PFSK-1 (cell line): Measurements from ENCODE around the gene GLB1L.

ENCODE experiments used
- FOXP2 ChIP-seq: optimal IDR thresholded peaks from 2 replicates; pipeline ENCODE3; 2011; ENCODE audit warnings: borderline replicate concordance, control low read depth, inconsistent platforms; ENCODE audit not compliant: insufficient read depth; ENCODE audit errors: extremely low read length, extremely low read depth
- POLR2AphosphoS5 ChIP-seq: IDR thresholded peaks from 2 replicates; pipeline ENCODE4 v1.6.1; 2012; ENCODE audit warnings: low read depth, mild to moderate bottlenecking, control low read depth, low read length, moderate library complexity
- REST ChIP-seq, 2 experiments: IDR thresholded peaks; 2 replicates each; pipeline versions ENCODE4 v1.6.1 to v1.8.0; 2011 to 2012; ENCODE audit warnings: low read depth in 2 of 2, low read length in 2 of 2, control low read depth in 1 of 2, inconsistent platforms in 1 of 2, mild to moderate bottlenecking in 1 of 2, moderate library complexity in 1 of 2; ENCODE audit not compliant: insufficient read depth in 1 of 2
- SIN3A ChIP-seq: IDR thresholded peaks from 2 replicates; pipeline ENCODE4 v1.6.1; 2012; ENCODE audit warnings: mild to moderate bottlenecking, low read length, moderate library complexity, borderline replicate concordance; ENCODE audit not compliant: insufficient read depth
- TAF1 ChIP-seq: IDR thresholded peaks from 2 replicates; pipeline ENCODE4 v1.6.1; 2012; ENCODE audit warnings: low read length, control low read depth, borderline replicate concordance; ENCODE audit not compliant: insufficient read depth

The GLB1L gene

GRCh38 chr2:219284501-219285372 lies 39.5 kb upstream of the GLB1L start:
- TF ChIP-seq FOXP2 (no peak), SIN3A (no peak), POLR2AphosphoS5 (no peak), REST (IDR thresholded peaks at IDR 0.05; ENCODE audit: insufficient read depth in 1 of 2, low read depth in 2 of 2, low read length in 2 of 2) (no peak), TAF1 (no peak)

DNA sequence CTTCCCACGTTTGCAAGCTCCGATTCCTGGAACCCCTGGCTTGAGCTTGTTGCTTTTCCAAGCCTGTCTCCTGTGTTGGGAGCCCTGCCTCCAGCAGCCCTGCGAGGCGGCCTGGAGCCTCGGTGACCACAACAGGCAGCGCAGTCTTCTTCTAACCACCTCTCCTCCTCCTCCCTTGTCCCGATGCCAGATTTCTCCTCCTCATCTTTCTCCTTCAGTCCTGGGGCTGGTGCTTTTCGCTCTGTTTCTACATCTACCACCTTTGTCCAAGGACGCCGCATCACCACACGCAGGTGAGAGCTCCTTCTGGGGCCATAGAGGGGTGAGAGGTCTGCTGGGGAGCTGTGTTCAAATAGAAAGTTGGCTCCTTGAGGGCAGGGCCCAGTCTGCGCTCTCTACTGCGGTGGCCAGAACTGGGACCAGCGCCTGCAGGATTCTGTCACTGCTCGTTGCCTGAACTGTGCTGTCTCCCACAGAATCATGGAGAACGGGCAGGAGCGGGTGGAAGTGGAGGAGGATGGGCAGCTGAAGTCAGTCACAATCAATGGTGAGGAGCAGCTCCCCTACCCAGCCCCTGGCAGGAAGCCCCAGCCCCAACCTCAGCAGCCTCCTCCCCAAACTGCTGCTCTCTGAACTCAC lies 37.8 kb upstream of the GLB1L start:
- TF ChIP-seq FOXP2 = no peak
- TF ChIP-seq POLR2AphosphoS5 = no peak
- no peak for TF ChIP-seq SIN3A
- TF ChIP-seq TAF1 = no peak
- no peak for TF ChIP-seq REST (IDR thresholded peaks at IDR 0.05; ENCODE audit: insufficient read depth in 1 of 2, low read depth in 2 of 2, low read length in 2 of 2)

DNA sequence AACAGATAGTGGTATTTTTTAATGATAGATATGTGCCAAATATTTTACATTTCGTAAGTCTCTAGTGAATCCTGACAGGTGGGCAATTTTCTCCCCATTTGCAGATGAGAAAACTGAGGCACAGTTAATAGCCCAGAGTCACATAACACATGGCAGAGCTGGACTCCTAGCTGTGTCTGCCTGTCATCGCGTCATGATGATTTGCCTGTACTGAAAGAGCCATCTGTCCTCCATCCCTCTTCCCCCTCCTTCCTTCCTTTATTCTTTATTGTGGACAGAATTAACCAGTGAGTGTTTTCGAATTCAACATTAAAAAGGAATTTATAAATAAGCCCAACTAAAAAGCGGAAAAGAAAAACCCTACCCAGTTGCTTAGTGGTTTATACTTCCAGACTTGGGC lies 37.1 kb upstream of the GLB1L start:
- TF ChIP-seq TAF1 = no peak
- TF ChIP-seq SIN3A = no peak
- no peak for TF ChIP-seq POLR2AphosphoS5
- TF ChIP-seq FOXP2 = no peak
- TF ChIP-seq REST (IDR thresholded peaks at IDR 0.05; ENCODE audit: insufficient read depth in 1 of 2, low read depth in 2 of 2, low read length in 2 of 2) = no peak

DNA sequence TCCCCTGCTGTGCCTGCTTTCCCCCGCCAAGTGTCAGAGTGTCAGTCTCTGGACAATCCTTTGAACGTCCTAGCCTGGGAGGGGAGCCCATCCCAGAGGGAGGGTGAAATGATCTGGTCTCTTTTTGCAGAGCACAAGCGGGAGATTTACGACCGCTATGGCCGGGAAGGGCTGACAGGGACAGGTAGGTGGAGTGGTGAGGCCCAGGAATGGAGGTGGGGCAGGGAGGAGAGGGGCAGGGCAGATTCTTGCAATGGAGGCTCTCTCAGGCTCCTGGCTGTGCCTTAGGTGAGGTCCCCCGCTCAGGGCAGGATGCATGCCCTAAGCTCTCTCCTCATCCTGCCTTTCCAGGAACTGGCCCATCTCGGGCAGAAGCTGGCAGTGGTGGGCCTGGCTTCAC lies 36.3 kb upstream of the GLB1L start:
- TF ChIP-seq TAF1 = no peak
- no peak for TF ChIP-seq POLR2AphosphoS5
- no peak for TF ChIP-seq FOXP2
- TF ChIP-seq REST (IDR thresholded peaks at IDR 0.05; ENCODE audit: insufficient read depth in 1 of 2, low read depth in 2 of 2, low read length in 2 of 2) = no peak
